Occipital lobe (tissue), 2 donors: ENCODE results near the gene ATP2C2. TPM values are rescaled to one million over a fixed set of nuclear protein-coding genes. Genes with fewer than 3 reads are reported as not detected.
"Not testable (repeated sequence)": the region's sequence is repeated elsewhere in the genome, so short reads cannot be mapped to it uniquely, and the experiment has no call there.

Source experiments
- DNase-seq: peaks from one replicate; lab custom pipeline; 2025; lab: John Stamatoyannopoulos, UW
- total RNA-seq: library from RNA; depleted of rRNA; stranded (reverse); fragments of >200 nt; gene quantifications from one replicate; pipeline ENCODE4 v1.2.3, GENCODE V29; 2014

ATP2C2 gene
- total RNA-seq, 1 donor from 2014 or later: 7.0 TPM

DNA sequence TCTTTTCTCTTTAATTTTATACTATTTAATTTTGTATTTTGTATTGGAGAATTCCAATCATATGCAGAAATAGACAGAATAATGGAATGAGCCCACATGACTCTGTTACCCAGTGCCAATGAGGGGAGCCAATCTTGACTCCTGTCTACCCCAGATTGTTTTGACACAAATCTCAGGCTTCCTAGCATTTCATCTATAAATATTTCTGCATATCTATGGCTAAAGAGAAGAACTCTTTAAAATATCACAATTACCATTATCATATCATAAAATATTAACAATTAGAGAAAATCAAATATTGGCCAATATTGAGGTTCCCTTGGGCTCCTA, 23.7 kb downstream of the ATP2C2 start:
- no peak for DNase-seq

DNA sequence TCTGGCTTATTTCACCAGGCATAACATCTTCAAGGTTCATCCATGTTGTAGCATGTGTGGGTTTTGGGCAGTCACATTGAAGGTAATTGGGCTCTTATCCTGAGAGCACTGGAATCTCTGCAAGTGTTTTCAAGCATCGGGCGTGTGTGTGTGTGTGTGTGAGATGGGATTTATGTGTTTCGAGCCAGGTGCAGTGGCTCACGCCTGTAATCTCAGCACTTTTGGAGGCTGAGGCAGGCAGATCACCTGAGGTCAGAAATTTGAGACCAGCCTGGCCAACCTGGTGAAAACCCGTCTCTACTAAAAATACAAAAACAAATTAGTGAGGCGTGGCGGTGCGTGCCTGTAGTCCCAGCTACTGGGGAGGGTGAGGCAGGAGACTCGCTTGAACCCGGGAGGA, 27.7 kb downstream of the ATP2C2 start:
- DNase-seq: not testable (repeated sequence)

DNA sequence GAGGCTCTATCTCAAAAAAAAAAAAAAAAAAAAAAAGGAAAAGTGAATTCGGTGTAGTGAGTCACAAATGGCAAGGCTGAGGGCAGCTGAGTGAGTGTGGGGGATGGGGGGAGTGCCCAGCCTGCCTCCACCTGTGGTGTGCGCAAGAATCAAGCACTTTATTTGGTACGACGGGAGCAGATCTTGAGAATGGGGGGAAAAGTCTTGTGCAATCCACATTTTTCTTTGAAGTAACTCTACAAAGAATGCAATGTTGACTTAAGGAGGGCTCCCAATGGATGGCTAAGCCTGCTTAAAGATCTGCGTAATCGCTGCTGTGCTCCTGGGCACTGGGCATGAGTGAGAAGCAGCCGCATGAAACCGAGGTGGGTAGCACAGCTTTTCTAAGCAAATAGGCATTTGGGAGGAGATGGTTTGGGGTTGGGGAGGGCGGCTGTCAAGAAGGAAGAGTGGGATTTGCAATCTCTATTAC, 28.2 kb downstream of the ATP2C2 start:
- no peak for DNase-seq

DNA sequence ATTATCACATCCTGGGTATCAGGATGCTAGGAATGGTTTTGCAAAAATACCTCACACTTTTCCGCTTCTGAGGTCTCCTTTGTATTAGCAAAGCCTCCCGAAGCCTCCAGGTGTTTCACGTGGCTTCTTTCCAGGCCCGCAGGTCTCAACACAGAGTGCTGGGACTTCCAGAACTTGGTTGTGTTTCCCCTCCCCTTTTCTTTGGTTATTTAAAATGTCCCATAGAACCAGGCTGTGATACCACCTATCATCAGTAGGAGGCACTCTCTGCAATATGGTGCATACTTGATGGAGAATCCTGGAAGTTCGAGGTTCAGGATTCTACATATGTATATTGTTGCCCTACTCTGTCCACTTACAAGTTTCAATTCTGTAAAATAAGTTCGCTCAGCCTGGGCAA, 28.8 kb downstream of the ATP2C2 start:
- no peak for DNase-seq

GRCh38 chr16:84398701-84399100, 30.4 kb downstream of the ATP2C2 start:
- no peak for DNase-seq

GRCh38 chr16:84399912-84400311, 31.6 kb downstream of the ATP2C2 start:
- DNase-seq: not testable (repeated sequence)

- not testable (repeated sequence) for DNase-seq
Measured at GRCh38 chr16:84403435-84403834, 35.1 kb downstream of the ATP2C2 start.

DNA sequence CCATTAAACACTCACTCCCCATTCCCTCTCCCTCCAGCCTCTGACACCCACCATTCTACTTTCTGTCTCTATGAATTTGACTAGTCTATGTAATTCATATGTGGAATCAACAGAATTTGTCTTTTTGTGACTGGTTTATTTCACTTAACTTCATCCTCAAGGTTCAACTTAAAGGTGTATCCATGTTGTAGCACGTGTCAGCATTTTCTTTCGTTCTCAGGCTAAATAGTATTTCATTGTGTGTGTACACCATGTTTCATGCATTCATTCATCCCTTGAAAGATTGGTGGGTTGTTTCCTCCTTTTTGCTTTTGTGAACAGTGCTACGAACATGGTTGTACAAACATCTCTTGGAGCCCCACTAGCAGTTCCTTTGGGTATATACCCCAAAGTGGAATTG, 36.0 kb downstream of the ATP2C2 start:
- no peak for DNase-seq

DNA sequence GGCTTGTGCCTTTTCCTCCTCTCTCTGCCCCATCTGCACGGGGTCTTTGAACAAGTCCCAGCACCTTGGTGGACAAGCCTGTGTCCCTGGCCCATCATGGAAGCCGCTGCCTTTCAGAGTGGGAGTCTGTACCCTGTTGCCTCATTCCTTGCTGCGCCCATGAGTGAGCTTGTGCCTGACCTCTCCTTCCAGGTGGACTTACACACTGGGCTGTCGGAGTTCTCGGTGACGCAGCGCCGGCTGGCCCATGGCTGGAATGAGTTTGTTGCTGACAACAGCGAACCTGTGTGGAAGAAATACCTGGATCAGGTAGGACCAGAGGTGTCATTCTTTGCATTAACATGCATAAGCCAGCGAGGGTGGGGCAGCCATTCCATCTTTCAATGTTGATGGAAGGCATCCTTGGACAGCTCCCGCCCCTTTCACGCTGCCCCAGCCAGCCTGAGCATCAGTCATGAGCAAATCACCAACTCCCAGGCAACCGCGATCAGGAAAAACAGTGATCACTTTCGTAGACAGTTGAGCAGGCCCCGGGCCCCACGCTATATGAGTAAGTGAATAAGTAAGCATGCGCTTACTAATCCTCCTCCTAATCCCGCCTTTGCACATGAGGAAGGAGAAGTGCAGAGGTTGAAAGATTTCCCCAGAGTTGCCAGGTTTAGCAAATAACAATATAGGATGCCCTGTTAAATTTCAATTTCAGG, 36.8 kb downstream of the ATP2C2 start:
- no peak for DNase-seq

- DNase-seq: peak; percentile 85
Measured at GRCh38 chr16:84406006-84406963, 37.9 kb downstream of the ATP2C2 start.

DNA sequence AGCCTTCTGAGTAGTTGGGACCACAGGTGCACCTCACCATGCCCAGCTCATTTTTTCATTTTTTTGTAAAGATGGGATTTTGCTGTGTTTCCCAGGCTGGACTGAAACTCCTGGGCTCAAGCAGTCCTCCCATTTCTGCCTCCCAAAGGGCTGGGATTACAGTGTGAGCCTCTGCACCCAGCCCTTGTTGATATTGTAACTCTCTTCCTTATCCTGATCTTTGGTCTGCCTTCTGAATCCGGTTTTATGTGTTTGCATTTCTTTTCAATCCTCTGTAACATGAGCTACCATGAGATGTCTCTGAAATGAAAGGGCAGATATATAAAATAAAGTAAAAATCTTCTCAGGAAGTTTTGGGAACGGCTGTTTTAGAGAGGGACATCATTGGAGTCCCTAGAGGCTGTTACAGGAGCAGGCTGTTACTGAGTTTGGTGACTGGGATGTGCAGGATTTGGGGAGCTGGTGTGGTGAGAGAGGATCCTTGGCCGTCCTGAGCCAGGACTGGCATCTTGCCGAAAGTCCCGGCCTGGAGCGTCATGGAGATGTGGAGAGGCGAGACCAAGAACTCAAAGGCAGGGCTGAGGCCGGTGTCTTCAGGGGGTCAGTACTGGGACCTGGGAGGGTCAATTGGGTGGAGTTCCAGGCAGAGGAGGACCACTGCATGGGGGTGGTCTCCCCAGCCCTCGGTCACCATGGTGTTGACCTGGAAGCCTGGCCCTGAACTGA, 39.4 kb downstream of the ATP2C2 start:
- DNase-seq: no peak

DNA sequence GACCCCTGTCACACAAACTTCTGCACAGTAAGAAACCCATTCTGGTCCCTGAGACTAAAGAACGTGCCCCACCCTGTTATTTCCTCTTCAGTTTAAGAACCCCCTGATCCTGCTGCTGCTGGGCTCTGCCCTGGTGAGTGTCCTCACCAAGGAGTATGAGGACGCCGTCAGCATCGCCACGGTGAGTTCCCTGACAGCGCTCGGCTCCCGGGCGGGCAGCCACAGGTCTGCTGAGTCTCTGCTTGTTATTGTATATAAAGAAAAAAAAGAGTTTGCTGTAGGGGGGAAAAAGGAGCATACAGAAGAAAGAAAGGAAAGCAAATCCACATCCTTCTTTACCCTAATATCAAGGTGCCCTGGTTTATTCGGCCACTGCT, 40.0 kb downstream of the ATP2C2 start:
- no peak for DNase-seq

DNA sequence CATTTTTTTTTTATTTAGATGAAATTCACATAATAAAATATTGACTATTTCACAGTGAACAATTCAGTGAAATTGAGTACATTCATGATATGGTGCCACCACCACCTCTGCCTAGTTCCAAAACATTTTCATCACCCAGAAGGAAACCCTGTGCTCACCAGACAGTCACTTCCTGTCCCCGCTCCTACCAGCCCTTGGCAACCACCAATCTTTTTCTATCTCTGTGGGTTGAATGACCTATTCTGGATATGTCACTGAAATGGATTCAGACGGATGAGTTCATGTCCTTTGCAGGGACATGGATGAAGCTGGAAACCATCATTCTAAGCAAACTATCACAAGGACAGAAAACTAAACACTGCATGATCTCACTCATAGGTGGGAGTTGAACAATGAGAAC, 40.5 kb downstream of the ATP2C2 start:
- no peak for DNase-seq

- no peak for DNase-seq
Measured at GRCh38 chr16:84410361-84411138, 42.2 kb downstream of the ATP2C2 start.

DNA sequence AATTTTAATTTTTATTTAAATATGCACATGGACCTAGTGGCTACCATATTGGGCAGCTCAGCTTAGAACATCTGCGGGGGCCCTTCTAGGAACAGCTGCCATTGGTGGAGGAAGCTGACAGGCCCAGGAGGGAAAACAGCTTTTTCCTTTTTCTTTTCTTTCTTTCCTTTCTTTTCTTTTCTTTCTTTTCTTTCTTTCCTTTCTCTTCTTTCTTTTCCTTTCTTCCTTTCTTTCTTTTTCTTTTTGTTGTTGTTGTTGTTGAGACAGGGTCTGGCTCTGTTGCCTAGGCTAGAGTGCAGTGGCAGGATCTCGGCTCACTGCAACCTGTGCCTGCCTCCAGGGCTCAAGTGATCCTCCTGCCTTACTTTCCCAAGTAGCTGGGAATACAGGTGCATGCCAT, 43.4 kb downstream of the ATP2C2 start:
- DNase-seq: no peak

GRCh38 chr16:84412262-84412661, 43.9 kb downstream of the ATP2C2 start:
- no peak for DNase-seq

DNA sequence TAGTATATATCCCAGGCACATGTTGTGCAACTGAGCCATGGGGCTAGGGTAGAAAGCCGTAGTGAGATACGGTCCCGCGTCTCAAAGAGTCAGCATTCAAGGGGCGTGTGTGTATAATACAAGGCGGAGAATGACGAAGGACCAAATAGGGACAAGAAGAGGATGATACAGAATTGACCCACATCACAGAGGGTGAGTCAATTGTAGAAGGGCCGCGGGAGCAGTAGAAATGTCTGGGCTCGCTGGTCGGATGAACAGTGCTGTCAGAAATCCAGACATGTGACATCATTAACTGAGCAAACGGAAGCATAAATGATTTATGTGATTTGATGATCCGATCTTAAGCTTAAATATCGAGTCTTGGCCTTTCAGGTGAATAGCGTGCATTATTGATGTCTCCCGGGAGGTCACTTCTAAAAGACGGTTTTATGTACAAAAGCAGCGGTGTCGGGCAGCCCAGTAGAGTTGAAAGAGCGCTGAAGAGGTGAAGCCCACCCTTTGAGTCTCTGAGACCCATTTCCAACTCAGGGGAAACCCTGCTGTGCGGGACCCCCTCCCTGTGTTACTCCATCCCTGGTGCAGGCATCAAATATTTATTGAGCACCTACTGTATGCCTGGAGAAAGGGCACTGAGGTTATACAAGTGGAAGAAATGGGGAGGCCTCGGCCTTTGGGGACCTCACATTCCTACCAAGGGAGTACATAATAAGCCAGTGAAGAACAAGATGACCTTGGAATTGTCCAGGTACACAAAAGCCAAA, 45.1 kb downstream of the ATP2C2 start:
- no peak for DNase-seq

GRCh38 chr16:84414789-84415326, 46.5 kb downstream of the ATP2C2 start:
- no peak for DNase-seq

- DNase-seq: no peak
Measured at GRCh38 chr16:84416407-84417321, 48.3 kb downstream of the ATP2C2 start.
